Hepatocyte (in vitro differentiated cells): Measurements from ENCODE around the gene ZSCAN18. TPM values are rescaled to one million over a fixed set of nuclear protein-coding genes. Genes with fewer than 3 reads are reported as not detected.
A peak's percentile ranks its signal among the peaks of the same experiment; 100 is the strongest.

Experiments
- DNase-seq: peaks from one replicate; pipeline ENCODE4 v3.0.0-alpha.2; 2016; ENCODE audit warnings: low spot score
- H2AFZ ChIP-seq: fragments of 200-600 bp; sonication (generic); 2 replicates; pipeline ENCODE4 v1.6.0; 2016; ENCODE audit warnings: antibody characterized with exemption, mild to moderate bottlenecking
- H3K27ac ChIP-seq: fragments of 200-600 bp; sonication (generic); 2 replicates; pipeline ENCODE4 v1.5.1; 2016; ENCODE audit warnings: mild to moderate bottlenecking
- H3K27me3 ChIP-seq: fragments of 200-600 bp; sonication (generic); 2 replicates; pipeline ENCODE4 v1.6.1; 2016
- H3K36me3 ChIP-seq: fragments of 200-600 bp; sonication (generic); replicated peaks from 2 replicates; pipeline ENCODE4 v1.5.1; 2016; ENCODE audit warnings: low read depth; ENCODE audit not compliant: insufficient read depth
- H3K4me1 ChIP-seq: fragments of 200-600 bp; sonication (generic); 2 replicates; pipeline ENCODE4 v1.5.1; 2016; ENCODE audit warnings: mild to moderate bottlenecking, moderate library complexity; ENCODE audit not compliant: insufficient read depth
- H3K4me2 ChIP-seq: fragments of 200-600 bp; sonication (generic); 2 replicates; pipeline ENCODE4 v1.6.0; 2016
- H3K4me3 ChIP-seq: fragments of 200-600 bp; sonication (generic); 2 replicates; pipeline ENCODE4 v1.5.1; 2016; ENCODE audit warnings: mild to moderate bottlenecking
- H3K79me2 ChIP-seq: fragments of 200-600 bp; sonication (generic); 2 replicates; pipeline ENCODE4 v1.6.0; 2017; ENCODE audit warnings: mild to moderate bottlenecking
- H3K9me2 ChIP-seq: fragments of 200-600 bp; sonication (generic); replicated peaks from 2 replicates; pipeline ENCODE4 v1.6.0; 2017; ENCODE audit warnings: mild to moderate bottlenecking; ENCODE audit not compliant: insufficient read depth
- H3K9me3 ChIP-seq: fragments of 200-600 bp; sonication (generic); 2 replicates; pipeline ENCODE4 v1.5.1; 2016; ENCODE audit warnings: low read depth, mild to moderate bottlenecking
- H4K20me1 ChIP-seq: fragments of 200-600 bp; sonication (generic); 2 replicates; pipeline ENCODE4 v1.6.0; 2016; ENCODE audit warnings: mild to moderate bottlenecking; ENCODE audit not compliant: insufficient read depth, poor library complexity, severe bottlenecking
- CTCF ChIP-seq: fragments of 200-600 bp; sonication (generic); IDR thresholded peaks from 2 replicates; pipeline ENCODE4 v1.5.1; 2016; ENCODE audit warnings: antibody characterized with exemption, mild to moderate bottlenecking; ENCODE audit not compliant: poor library complexity
- EZH2 ChIP-seq: fragments of 200-600 bp; sonication (generic); IDR thresholded peaks from 2 replicates; pipeline ENCODE4 v1.6.1; 2016; ENCODE audit warnings: antibody characterized with exemption, mild to moderate bottlenecking, borderline replicate concordance
- EZH2phosphoT487 ChIP-seq: fragments of 200-600 bp; sonication (generic); IDR thresholded peaks from one replicate; pipeline ENCODE4 v1.6.1; 2018; ENCODE audit warnings: antibody characterized with exemption, mild to moderate bottlenecking, low read depth, moderate library complexity; ENCODE audit not compliant: unreplicated experiment, severe bottlenecking
- WGBS: methylation state at CpG from one replicate; pipeline ENCODE4 v1.1.6; 2016; ENCODE audit warnings: low lambda C conversion rate; ENCODE audit errors: missing lambda C conversion rate; 5-methylcytosine and 5-hydroxymethylcytosine counted together
- polyA plus RNA-seq: library from polyadenylated mRNA; unstranded; fragments of >200 nt; fragmentation: Nextera tagmentation; extraction: Ambion mirVana; gene quantifications from 2 replicates; pipeline ENCODE4 v1.2.1, GENCODE V29; 2016
- total RNA-seq: library from RNA; depleted of rRNA; stranded (reverse); fragments of >200 nt; gene quantifications from 2 replicates; pipeline ENCODE4 v1.2.3, GENCODE V29; 2014

The ZSCAN18 gene
- total and polyA plus RNA-seq, 2 experiments from 2014 or later: 49.8 to 59.1 TPM

DNA sequence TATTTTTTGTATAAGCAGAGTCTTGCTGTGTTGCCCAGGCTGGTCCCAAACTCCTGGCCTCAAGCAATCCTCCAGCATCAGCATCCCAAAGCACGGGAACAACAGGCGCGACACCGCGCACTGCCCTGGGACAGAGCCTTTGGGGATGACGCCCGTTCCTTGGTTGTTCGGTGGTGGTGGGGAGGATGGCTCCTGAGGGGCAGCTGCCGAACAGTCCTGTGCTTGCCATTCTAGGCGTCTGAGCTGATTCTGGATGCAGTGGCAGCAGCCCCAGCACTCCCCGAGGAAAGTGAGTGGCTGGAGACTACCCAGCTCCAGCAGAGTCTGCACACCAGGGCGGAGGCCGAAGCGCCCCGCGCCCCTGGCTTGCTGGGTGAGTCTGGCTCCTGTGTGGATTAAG is 45.8 kb downstream of the ZSCAN18 start:
- 94% methylated on average over 16 of the region's 16 CpGs for WGBS

DNA sequence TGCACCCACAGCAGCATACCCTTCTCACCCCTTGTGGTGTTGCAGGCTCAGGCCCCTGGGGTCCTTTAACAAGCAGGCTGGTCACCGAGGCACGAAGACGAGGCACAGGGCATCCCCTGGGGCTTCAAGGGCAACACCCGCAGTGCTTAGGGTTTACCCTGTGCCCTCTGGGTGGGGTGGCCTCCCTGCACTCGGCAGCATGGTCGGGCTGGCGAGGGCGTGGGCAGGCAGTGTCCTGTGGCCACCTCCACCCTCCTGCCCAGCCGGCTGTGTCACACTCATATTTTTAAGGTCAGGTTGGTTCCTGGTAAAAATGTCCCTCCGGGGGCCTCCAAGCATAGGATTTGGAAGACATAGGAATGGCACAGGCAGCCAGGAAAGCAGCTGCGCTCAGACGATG is 50.4 kb downstream of the ZSCAN18 start:
- Histone ChIP-seq H3K9me2 (no peaks in the 10 kb centered on the region), H4K20me1 (no peaks in the 10 kb centered on the region), H3K9me3 (no peaks in the 10 kb centered on the region), H3K27ac (no peak overlapping the region), H3K4me1 (no peaks in the 10 kb centered on the region), H3K4me3 (no peak overlapping the region), H3K79me2 (no peaks in the 10 kb centered on the region), H3K27me3 (no peaks in the 10 kb centered on the region), H3K36me3 (no peaks in the 10 kb centered on the region), H3K4me2 (no peak overlapping the region), H2AFZ (no peak overlapping the region)
- DNase-seq: no peak
- WGBS: 83% methylated on average over 12 of the region's 12 CpGs
- no peak for TF ChIP-seq EZH2phosphoT487
- no peak for TF ChIP-seq CTCF
- TF ChIP-seq EZH2: no peak

More for the DNA sequence above, 45.8 kb downstream of the ZSCAN18 start:
- Histone ChIP-seq H3K27me3 (no peaks in the 10 kb centered on the region), H3K27ac (no peak overlapping the region), H3K9me3 (no peaks in the 10 kb centered on the region), H3K4me1 (no peaks in the 10 kb centered on the region), H3K9me2 (no peaks in the 10 kb centered on the region), H3K36me3 (no peaks in the 10 kb centered on the region), H3K4me2 (no peak overlapping the region), H3K4me3 (no peak overlapping the region), H2AFZ (no peak overlapping the region), H4K20me1 (no peaks in the 10 kb centered on the region), H3K79me2 (no peaks in the 10 kb centered on the region)
- TF ChIP-seq EZH2phosphoT487 (no peak), CTCF (no peak), EZH2 (no peak)
- peak; percentile 1 for DNase-seq

DNA sequence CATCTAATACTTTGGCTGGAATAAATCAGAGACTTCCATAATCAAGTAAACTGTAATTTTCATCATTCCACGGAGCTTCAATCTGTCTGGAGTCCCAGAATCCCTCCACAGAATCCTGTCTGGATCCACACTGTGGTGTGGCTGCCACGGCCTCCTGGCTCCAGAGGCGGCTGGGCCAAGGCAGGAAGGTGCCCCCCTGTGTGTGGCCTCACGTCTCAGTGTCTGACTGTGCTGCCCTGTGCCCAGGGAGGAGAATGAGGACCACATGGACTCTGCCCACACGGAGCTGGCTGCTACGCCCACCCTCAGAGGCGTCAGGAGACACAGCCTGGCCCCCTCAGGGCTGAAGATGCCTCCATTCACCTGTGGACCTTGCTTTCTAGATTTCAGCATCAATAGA is 51.2 kb downstream of the ZSCAN18 start:
- H2AFZ ChIP-seq: no peak overlapping the region
- H3K4me2 ChIP-seq: no peak overlapping the region
- no peaks in the 10 kb centered on the region for H3K36me3 ChIP-seq
- H3K79me2 ChIP-seq: no peaks in the 10 kb centered on the region
- H3K27me3 ChIP-seq: no peaks in the 10 kb centered on the region
- WGBS: 64% methylated on average over 7 of the region's 7 CpGs
- no peaks in the 10 kb centered on the region for H3K9me2 ChIP-seq
- H3K4me1 ChIP-seq: no peaks in the 10 kb centered on the region
- no peaks in the 10 kb centered on the region for H4K20me1 ChIP-seq
- TF ChIP-seq EZH2phosphoT487 (no peak), EZH2 (no peak), CTCF (no peak)
- no peak overlapping the region for H3K4me3 ChIP-seq
- no peaks in the 10 kb centered on the region for H3K9me3 ChIP-seq
- H3K27ac ChIP-seq: no peak overlapping the region
- DNase-seq: no peak
